Natural killer cell (primary cell): ENCODE data around the gene RASGRP2. TPM values are rescaled to one million over a fixed set of nuclear protein-coding genes. Genes with fewer than 3 reads are reported as not detected.

Source experiments
- ATAC-seq, 3 donors: fragments of 150-1000 bp in 2 of 3; fragments of 200-7000 bp in 1 of 3; cut with Tn5 transposase; 1 replicate in 1 of 3; 2 replicates in 2 of 3; pipeline ENCODE4 v1.10.0; 2021; ENCODE audit warnings: mild to moderate bottlenecking in 2 of 3, moderate library complexity in 2 of 3
- DNase-seq, 2 donors: peaks; one replicate each; pipeline versions ENCODE4 v3.0.0 to v3.0.0-alpha.2; 2013 to 2021; ENCODE audit warnings: mixed read lengths in 1 of 2
- H3K27ac ChIP-seq: one replicate; pipeline ENCODE4 v1.5.1; 2013; ENCODE audit warnings: mild to moderate bottlenecking, low read length
- H3K27me3 ChIP-seq: one replicate; pipeline ENCODE4 v1.6.1; 2013; ENCODE audit warnings: low read length; ENCODE audit not compliant: control insufficient read depth, insufficient read depth
- H3K36me3 ChIP-seq: one replicate; pipeline ENCODE4 v1.6.1; 2013; ENCODE audit warnings: low read length; ENCODE audit not compliant: control insufficient read depth, insufficient read depth
- H3K4me1 ChIP-seq: one replicate; pipeline ENCODE4 v1.6.1; 2013; ENCODE audit warnings: low read length; ENCODE audit not compliant: control insufficient read depth, insufficient read depth
- H3K4me3 ChIP-seq: one replicate; pipeline ENCODE4 v1.5.1; 2013; ENCODE audit warnings: low read length
- H3K9me3 ChIP-seq: one replicate; pipeline ENCODE4 v1.6.1; 2013; ENCODE audit warnings: low read length; ENCODE audit not compliant: control insufficient read depth, insufficient read depth
- H3K27ac Mint-ChIP-seq, 2 donors: one replicate each; pipeline ENCODE4 v1.8.0; 2022; ENCODE audit warnings: mild to moderate bottlenecking in 2 of 2, mixed read lengths in 2 of 2, moderate library complexity in 1 of 2
- H3K27me3 Mint-ChIP-seq, 2 donors: one replicate each; pipeline ENCODE4 v1.8.0; 2022; ENCODE audit warnings: low read depth in 2 of 2, mixed read lengths in 2 of 2
- H3K36me3 Mint-ChIP-seq: one replicate; pipeline ENCODE4 v1.8.0; 2022; ENCODE audit warnings: mixed read lengths
- H3K4me1 Mint-ChIP-seq, 2 donors: one replicate each; pipeline ENCODE4 v1.8.0; 2022; ENCODE audit warnings: mixed read lengths in 2 of 2
- H3K4me3 Mint-ChIP-seq: one replicate; pipeline ENCODE4 v1.8.0; 2022; ENCODE audit warnings: mild to moderate bottlenecking, moderate library complexity, mixed read lengths
- H3K9me3 Mint-ChIP-seq, 2 donors: one replicate each; pipeline ENCODE4 v1.8.0; 2022; ENCODE audit warnings: mixed read lengths in 2 of 2
- CTCF ChIP-seq: fragments of 200-600 bp; IDR thresholded peaks from one replicate; pipeline ENCODE4 v1.8.0; 2022; ENCODE audit warnings: antibody characterized with exemption
- WGBS: methylation state at CpG from one replicate; pipeline ENCODE4 v1.1.7; 2013; ENCODE audit warnings: missing lambda C conversion rate; ENCODE audit not compliant: insufficient coverage; 5-methylcytosine and 5-hydroxymethylcytosine counted together
- intact Hi-C: fragments of 100-400 bp; cut with micrococcal nuclease; formaldehyde crosslinking; loops from one replicate; pipeline ENCODE4 v1.14.2; 2022
- total RNA-seq, 4 donors: library from RNA; stranded (reverse); fragments of 120-200 nt in 1 of 4; gene quantifications; one replicate each; pipeline versions ENCODE4 v1.2.3 to v1.2.4, GENCODE V29; 2013 to 2022

RASGRP2 gene
- total RNA-seq, 3 donors from 2014 or later (not counting 1 experiment from before 2014, with no cell fraction given): 371 to 417 (median 394) TPM

- H3K4me3 Mint-ChIP-seq: peak within 1 kb of the TSS; percentile 95
- peaks cover 28% of the 10 kb centered on the region for H3K4me1 ChIP-seq
- peaks cover 27% of the 10 kb centered on the region for H3K36me3 Mint-ChIP-seq
- H3K9me3 ChIP-seq: no peaks in the 10 kb centered on the region
- under 1% methylated on average over 78 of the region's 80 CpGs for WGBS
- H3K9me3 Mint-ChIP-seq: no peaks in the 10 kb centered on the region
- ATAC-seq (peak; percentile 79 to 92 (median 81)), DNase-seq (peak; percentile 97 to 100)
- no peak for TF ChIP-seq CTCF
- no peaks in the 10 kb centered on the region for H3K27me3 Mint-ChIP-seq
- intact Hi-C loops: loop anchor here (1.0 to 10.0 kb wide), 4 partner anchors 14 to 336 kb away; partner anchors contain the start of genes EHD1, TM7SF2 and ZNHIT2
- peaks cover 44 to 46% of the 10 kb centered on the region in 2 donors for H3K4me1 Mint-ChIP-seq
- H3K27ac ChIP-seq: peak within 1 kb of the TSS; percentile 98
- no peaks in the 10 kb centered on the region for H3K27me3 ChIP-seq
- peak within 1 kb of the TSS; percentile 64 for H3K4me3 ChIP-seq
- H3K36me3 ChIP-seq: peaks cover 35% of the 10 kb centered on the region
- peak within 1 kb of the TSS; percentile 97 to 100 for H3K27ac Mint-ChIP-seq
Observed at GRCh38 chr11:64778473-64779298, 34.7 kb upstream of the RASGRP2 start, which contains the start of gene SF1. Gene SF1, minus strand, starts transcription at chr11:64778542. Its CDS starts 150 bp downstream, at chr11:64778392.

GRCh38 chr11:64778223-64778472 lies 34.2 kb upstream of the RASGRP2 start:
- Mint-ChIP-seq H3K27ac (peak overlapping the region; percentile 97 to 100), H3K9me3 (no peaks in the 10 kb centered on the region), H3K4me1 (peaks cover 49 to 52% of the 10 kb centered on the region in 2 donors), H3K4me3 (peak overlapping the region; percentile 95), H3K36me3 (peaks cover 32% of the 10 kb centered on the region), H3K27me3 (no peaks in the 10 kb centered on the region)
- no peak for TF ChIP-seq CTCF
- Histone ChIP-seq H3K27ac (peak overlapping the region; percentile 98), H3K27me3 (no peaks in the 10 kb centered on the region), H3K4me1 (peaks cover 28% of the 10 kb centered on the region), H3K9me3 (no peaks in the 10 kb centered on the region), H3K36me3 (peaks cover 41% of the 10 kb centered on the region), H3K4me3 (peak overlapping the region; percentile 59)
- intact Hi-C loops: loop anchor here (1.0 to 10.0 kb wide), 4 partner anchors 13 to 337 kb away; partner anchors contain the start of genes EHD1, TM7SF2 and ZNHIT2
- DNase-seq (no peak), ATAC-seq (peak; percentile 0 to 3 (median 3))
- under 1% methylated on average over 28 of the region's 28 CpGs for WGBS

- DNase-seq (peak; percentile 82 to 95), ATAC-seq (peak; percentile 10 to 27 (median 11))
- Histone ChIP-seq H3K4me3 (peak overlapping the region; percentile 64), H3K27ac (peak overlapping the region; percentile 71), H3K27me3 (no peaks in the 10 kb centered on the region), H3K4me1 (peaks cover 32% of the 10 kb centered on the region), H3K36me3 (peaks cover 46% of the 10 kb centered on the region), H3K9me3 (no peaks in the 10 kb centered on the region)
- intact Hi-C loops: loop anchor here (1.0 to 10.0 kb wide), 4 partner anchors 13 to 337 kb away; partner anchors contain the start of genes EHD1, TM7SF2 and ZNHIT2
- peaks cover 33% of the 10 kb centered on the region for H3K36me3 Mint-ChIP-seq
- no peak for TF ChIP-seq CTCF
- peak overlapping the region; percentile 94 for H3K4me3 Mint-ChIP-seq
- H3K4me1 Mint-ChIP-seq: peaks cover 54 to 55% of the 10 kb centered on the region in 2 donors
- no peaks in the 10 kb centered on the region for H3K9me3 Mint-ChIP-seq
- WGBS: under 1% methylated on average over 98 of the region's 98 CpGs
- H3K27ac Mint-ChIP-seq: peak overlapping the region; percentile 97 to 100
- H3K27me3 Mint-ChIP-seq: no peaks in the 10 kb centered on the region
Observed at GRCh38 chr11:64777449-64778222, 33.7 kb upstream of the RASGRP2 start.
